ENCODE results near the gene ABT1. TPM values are rescaled to one million over a fixed set of nuclear protein-coding genes. Genes with fewer than 3 reads are reported as not detected.

ABT1 gene
- total and polyA plus RNA-seq, 2 of the 8 experiments (the other 6 are each of a cell fraction or from before 2014, with no cell fraction given), result 20.5 to 30.7 TPM

- Histone ChIP-seq H2BK20ac (ENCODE audit: low read length) (no peak overlapping the region), H2AFZ (ENCODE audit: low read length) (no peak overlapping the region), H3K79me1 (ENCODE audit: low read depth, low read length) (no peaks in the 10 kb centered on the region), H3K23me2 (ENCODE audit: low read depth, low read length) (no peaks in the 10 kb centered on the region), H3K4me2 (ENCODE audit: insufficient read depth in 1 of 2, low read depth in 2 of 2, low read length in 2 of 2) (no peak overlapping the region), H3K14ac (ENCODE audit: insufficient read length) (no peak overlapping the region), H4K20me1 (replicated peaks in 1 of 2; ENCODE audit: control insufficient read depth in 1 of 2, insufficient read depth in 2 of 2, low read length in 2 of 2) (no peaks in the 10 kb centered on the region), H3K4me1 (replicated peaks in 1 of 4; ENCODE audit: control insufficient read depth in 3 of 4, insufficient read depth in 4 of 4, low read length in 3 of 4) (no peaks in the 10 kb centered on the region), H3K27me3 (replicated peaks in 1 of 4; ENCODE audit: control insufficient read depth in 3 of 4, extremely low read depth in 1 of 4, insufficient read depth in 3 of 4, low read length in 3 of 4) (no peaks in the 10 kb centered on the region), H2BK15ac (ENCODE audit: low read length) (no peak overlapping the region), H4K8ac (ENCODE audit: extremely low read depth, insufficient read depth, low read length) (no peak overlapping the region), H3K18ac (ENCODE audit: extremely low read depth, low read length) (no peak overlapping the region), H2AK5ac (ENCODE audit: low read depth, low read length) (no peak overlapping the region), H2BK120ac (replicated peaks; ENCODE audit: low read depth, low read length) (no peak overlapping the region), H3K23ac (ENCODE audit: insufficient read length) (no peak overlapping the region), H3K79me2 (ENCODE audit: control insufficient read depth in 1 of 2, insufficient read depth in 2 of 2, low read length in 2 of 2) (no peaks in the 10 kb centered on the region), H2BK12ac (ENCODE audit: low read depth, low read length) (no peak overlapping the region), H3K36me3 (ENCODE audit: control insufficient read depth in 2 of 4, insufficient read depth in 4 of 4, low read length in 3 of 4) (no peaks in the 10 kb centered on the region), H3K9ac (replicated peaks in 1 of 4; ENCODE audit: extremely low read depth in 1 of 4, low read depth in 3 of 4, low read length in 3 of 4) (no peak overlapping the region), H4K5ac (ENCODE audit: insufficient read length, low read depth, low read length) (no peak overlapping the region), H3K4me3 (ENCODE audit: extremely low read depth in 1 of 4, insufficient read depth in 2 of 4, low read depth in 3 of 4, low read length in 4 of 4) (no peak overlapping the region), H3K4ac (replicated peaks; ENCODE audit: insufficient read length, low read depth, low read length) (no peak overlapping the region), H4K91ac (replicated peaks; ENCODE audit: insufficient read length, low read length) (no peak overlapping the region), H3K56ac (replicated peaks; ENCODE audit: insufficient read length, low read depth, low read length) (no peak overlapping the region), H3K9me3 (ENCODE audit: insufficient read depth in 2 of 2, low read depth in 1 of 2, low read length in 1 of 2) (peaks cover 2 to 5% of the 10 kb centered on the region in 2 experiments; a peak in 2 of 4 replicates), H2BK5ac (ENCODE audit: low read depth, low read length) (no peak overlapping the region), H3K27ac (ENCODE audit: low read depth, low read length) (no peak overlapping the region)
- no peak for FAIRE-seq
- no peak for DNase-seq (ENCODE audit: low read depth in 1 of 2, low spot score in 2 of 2)
- ChIA-PET POLR2A (ENCODE audit: partially characterized antibody) (interaction anchor here (0.6 kb wide), 1 partner anchor 91 kb away, joined by 3 read pairs; the partner anchor contains the start of gene HMGN4), CTCF (ENCODE audit: partially characterized antibody) (no interaction called here)
- 72% methylated on average over 1 of the region's 1 CpG; no CpG with 5 or more reads in 1 of the 2 experiments for WGBS, 2 experiments (ENCODE audit: extremely low coverage in 1 of 2, insufficient coverage in 1 of 2, insufficient read length in 1 of 2, insufficient replicate concordance in 2 of 2, low coverage in 1 of 2, low lambda C conversion rate in 2 of 2, missing lambda C conversion rate in 1 of 2)
- TF ChIP-seq MAFK (IDR thresholded peaks at IDR 0.05; ENCODE audit: low read depth, low read length) (no peak), RNF2 (IDR thresholded peaks at IDR 0.05; ENCODE audit: borderline replicate concordance, low read depth, low read length, missing control alignments, poor library complexity, severe bottlenecking) (no peak), JUND (IDR thresholded peaks at IDR 0.05; ENCODE audit: low read length) (no peak), BRCA1 (IDR thresholded peaks at IDR 0.05; ENCODE audit: low read depth, low read length) (no peak), BCL11A (IDR thresholded peaks at IDR 0.05; ENCODE audit: low read depth in 2 of 2, low read length in 2 of 2) (no peak), E2F6 (IDR thresholded peaks at IDR 0.05) (no peak), KDM1A (IDR thresholded peaks at IDR 0.05; ENCODE audit: borderline replicate concordance, low read length) (no peak), KDM5A (IDR thresholded peaks at IDR 0.05; ENCODE audit: low read length) (no peak), YY1 (IDR thresholded peaks at IDR 0.05; ENCODE audit: low read depth, low read length) (no peak), EZH2 (IDR thresholded peaks at IDR 0.05; ENCODE audit: low read depth, low read length, severe bottlenecking) (no peak), POU5F1 (IDR thresholded peaks at IDR 0.05; ENCODE audit: low read depth, low read length) (no peak), GTF2F1 (IDR thresholded peaks at IDR 0.05; ENCODE audit: borderline replicate concordance, low read depth, low read length) (no peak), CREB1 (IDR thresholded peaks at IDR 0.05) (no peak), ZNF274 (IDR thresholded peaks at IDR 0.05; ENCODE audit: borderline replicate concordance, extremely low read depth, low read length) (no peak), TAF1 (IDR thresholded peaks at IDR 0.05; ENCODE audit: low read depth, low read length) (no peak)
Observed at GRCh38 chr6:26629359-26629758, 32.6 kb downstream of the ABT1 start.
